NCI-H2171 (cell line): Measurements from ENCODE around the gene TUT7.

ENCODE experiments used
- DNase-seq: peaks from one replicate; lab custom pipeline; 2025; lab: John Stamatoyannopoulos, UW

Gene TUT7

DNA sequence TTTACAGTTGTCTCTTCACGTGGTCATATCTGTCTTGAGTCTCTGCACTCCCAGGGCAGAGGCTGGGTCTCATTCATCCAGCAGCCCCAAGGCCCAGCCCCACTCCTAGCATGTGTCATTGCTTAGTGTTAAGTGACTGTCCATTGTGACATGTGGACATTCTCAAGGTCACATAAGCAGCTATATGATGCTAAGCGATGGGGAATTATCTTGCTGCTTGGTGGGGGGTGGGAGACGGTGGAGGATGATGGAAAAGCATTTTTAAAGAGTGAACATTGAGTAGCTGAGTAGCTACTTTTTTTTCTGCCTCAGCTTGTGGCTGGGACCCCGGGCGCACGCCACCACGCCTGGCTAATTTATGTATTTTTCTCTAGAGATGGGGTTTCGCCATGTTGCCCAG, 94.7 kb downstream of the TUT7 start, which contains the start of gene C9orf153:
TSS of gene C9orf153 (minus strand) at position 101 of the 400 bp plus-strand sequence. CDS start 30,054 bp downstream, outside the sequence.
- DNase-seq, result no peak

- peak; percentile 60 for DNase-seq
These were observed 96.8 kb downstream of the TUT7 start for GRCh38 chr9:86257391-86257790.

GRCh38 chr9:86256653-86257052, 97.6 kb downstream of the TUT7 start:
- DNase-seq, result no peak

- no peak for DNase-seq
These were observed 100.6 kb downstream of the TUT7 start for GRCh38 chr9:86253577-86253976.

- DNase-seq, result no peak
These were observed 101.3 kb downstream of the TUT7 start for GRCh38 chr9:86252870-86253269.

DNA sequence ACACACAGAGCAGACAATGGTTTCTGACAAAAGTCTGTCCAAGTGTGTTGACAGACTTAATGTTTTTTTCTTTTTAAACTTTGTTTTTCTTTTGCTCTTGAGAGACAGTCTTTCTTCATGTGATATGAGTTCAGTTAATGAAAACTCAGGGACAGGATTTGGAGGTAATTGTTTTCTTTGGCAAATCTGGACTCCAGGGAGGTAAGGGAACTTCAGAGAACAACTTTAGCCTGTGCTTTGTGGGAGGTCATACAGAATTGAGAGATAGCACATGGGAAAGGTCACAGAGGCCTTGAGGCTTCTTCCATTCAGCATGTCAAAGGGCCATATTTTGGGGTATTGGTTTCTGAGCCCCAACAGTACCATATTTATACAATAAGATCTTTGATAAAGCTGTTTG, 104.1 kb downstream of the TUT7 start:
- no peak for DNase-seq

DNA sequence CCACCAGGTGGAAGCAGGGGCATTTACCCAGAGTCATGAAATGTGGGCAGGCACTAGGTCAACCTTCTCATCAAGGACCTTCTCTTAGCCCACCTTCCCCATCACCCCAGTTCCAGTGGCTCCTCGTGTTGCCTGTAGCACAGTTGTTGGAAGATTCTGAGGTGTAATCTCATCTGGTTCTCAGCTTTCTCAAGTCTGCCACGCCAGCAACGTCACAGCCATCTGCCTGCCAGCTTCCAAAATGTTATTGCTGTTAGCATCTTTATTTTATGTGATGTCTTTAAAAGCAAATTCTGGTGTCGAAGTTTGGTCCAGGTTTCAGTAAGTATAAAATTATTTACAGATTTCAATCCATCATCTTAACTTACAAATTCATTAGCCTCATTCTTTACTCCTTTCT, 105.5 kb downstream of the TUT7 start:
- DNase-seq, result no peak

GRCh38 chr9:86246752-86247161, 107.5 kb downstream of the TUT7 start:
- peak; percentile 4 for DNase-seq

DNA sequence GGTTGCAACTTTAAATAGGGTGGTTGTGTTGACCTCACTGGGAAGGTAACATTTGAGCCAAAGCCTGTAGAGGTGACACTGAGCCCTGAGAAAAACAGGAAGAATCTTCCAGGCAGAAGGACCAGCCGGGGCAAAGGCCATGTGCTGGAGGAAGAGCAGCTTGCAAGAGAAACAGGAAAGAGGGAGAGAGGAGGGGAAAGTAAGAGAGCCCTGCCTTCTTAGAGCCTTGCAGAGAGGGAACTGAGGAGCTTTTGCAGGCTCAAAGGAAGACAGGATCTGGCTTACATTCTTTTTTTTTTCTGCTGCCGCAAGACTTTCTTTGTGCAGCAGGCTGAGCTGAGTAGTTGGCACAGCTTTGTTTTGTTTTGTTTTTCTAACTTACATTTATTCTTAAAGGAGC, 112.1 kb downstream of the TUT7 start:
- DNase-seq, result no peak

- no peak for DNase-seq
These were observed 113.0 kb downstream of the TUT7 start for GRCh38 chr9:86241216-86241615.

- DNase-seq, result peak; percentile 9
These were observed 115.1 kb downstream of the TUT7 start for GRCh38 chr9:86238861-86239770.
